Measurements from ENCODE around the gene ZNF200.
A peak's percentile ranks its signal among the peaks of the same experiment; 100 is the strongest.

ZNF200 gene

DNA sequence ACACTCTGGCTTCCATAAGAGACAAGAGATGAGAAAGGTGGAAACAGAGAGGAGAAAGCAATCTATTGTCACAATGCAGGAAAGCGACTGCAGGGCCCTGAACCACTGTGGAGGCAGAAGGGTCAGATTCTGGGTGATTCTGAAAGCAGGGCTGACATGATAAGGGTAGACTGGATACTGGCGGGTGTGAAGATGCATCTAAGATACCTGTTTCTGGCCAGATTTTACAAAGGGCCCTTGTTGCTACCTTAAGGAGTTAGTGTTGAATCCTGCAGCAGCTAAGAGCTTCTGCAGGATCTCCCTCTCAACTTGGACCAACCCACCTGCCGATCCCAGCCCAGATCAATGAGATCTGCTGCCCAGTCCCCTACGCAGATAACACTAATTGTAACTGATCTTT lies 27.6 kb upstream of the ZNF200 start:
- peak overlapping the region; percentile 78 for H3K4me2 ChIP-seq (ENCODE audit: insufficient read depth, low read length)

DNA sequence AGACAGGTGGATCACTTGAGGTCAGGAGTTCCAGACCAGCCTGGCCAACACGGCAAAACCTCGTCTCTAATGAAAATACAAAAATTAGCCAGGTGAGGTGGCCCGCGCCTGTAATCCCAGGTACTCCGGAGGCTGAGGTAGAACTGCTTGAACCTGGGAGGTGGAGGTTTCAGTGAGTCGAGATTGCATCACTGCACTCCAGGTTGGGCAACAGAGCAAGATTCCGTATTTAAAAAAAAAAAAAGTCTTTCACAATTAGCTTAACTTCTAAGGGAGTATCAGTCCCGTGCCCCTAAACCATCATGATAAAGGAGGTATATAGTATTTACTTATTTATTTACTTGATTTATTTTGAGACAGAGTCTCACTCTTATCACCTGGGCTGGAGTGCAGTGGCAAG lies 24.9 kb upstream of the ZNF200 start:
- no peaks in the 10 kb centered on the region for H3K27me3 ChIP-seq (ENCODE audit: insufficient read depth, low read length, poor library complexity)
- DNase-seq (no peak), ATAC-seq (ENCODE audit: insufficient read depth, low read depth) (no peak)
- no peaks in the 10 kb centered on the region for H3K9me3 ChIP-seq (ENCODE audit: insufficient read depth, low read length, severe bottlenecking)
- no peak overlapping the region for H3K9ac ChIP-seq (ENCODE audit: low read depth, low read length)
- peaks cover 13% of the 10 kb centered on the region for H3K4me1 ChIP-seq (ENCODE audit: insufficient read depth, low read length)
- H3K4me2 ChIP-seq (ENCODE audit: insufficient read depth, low read length), result no peak overlapping the region
- TF ChIP-seq EZH2 (IDR thresholded peaks at IDR 0.05; ENCODE audit: borderline replicate concordance, low read depth, low read length, severe bottlenecking), result no peak
- no peak overlapping the region for H3K4me3 ChIP-seq (ENCODE audit: low read depth in 1 of 2, low read length in 2 of 2)
- no peak overlapping the region for H2AFZ ChIP-seq (ENCODE audit: low read depth, low read length)
- H4K20me1 ChIP-seq (ENCODE audit: insufficient read depth, low read length), result no peaks in the 10 kb centered on the region
- H3K27ac ChIP-seq (ENCODE audit: low read length), result no peak overlapping the region
- H3K79me2 ChIP-seq (ENCODE audit: insufficient read depth, low read length), result peaks cover 5% of the 10 kb centered on the region
- no peaks in the 10 kb centered on the region for H3K36me3 ChIP-seq (ENCODE audit: insufficient read depth, low read length)

More for the DNA sequence above, 27.6 kb upstream of the ZNF200 start:
- Histone ChIP-seq H3K27ac (ENCODE audit: low read length) (peak overlapping the region; percentile 83; the same call in 1 of the 2 replicates), H3K4me1 (ENCODE audit: insufficient read depth, low read length) (peaks cover 32% of the 10 kb centered on the region), H3K4me3 (ENCODE audit: low read depth in 1 of 2, low read length in 2 of 2) (peak overlapping the region in 1 of 2 experiments; percentile 80; a peak in 2 of 4 replicates), H3K27me3 (ENCODE audit: insufficient read depth, low read length, poor library complexity) (no peaks in the 10 kb centered on the region), H3K9me3 (ENCODE audit: insufficient read depth, low read length, severe bottlenecking) (no peaks in the 10 kb centered on the region), H4K20me1 (ENCODE audit: insufficient read depth, low read length) (no peaks in the 10 kb centered on the region), H3K79me2 (ENCODE audit: insufficient read depth, low read length) (peaks cover 16% of the 10 kb centered on the region), H3K36me3 (ENCODE audit: insufficient read depth, low read length) (peaks cover 11% of the 10 kb centered on the region), H3K9ac (ENCODE audit: low read depth, low read length) (peak overlapping the region; percentile 90), H2AFZ (ENCODE audit: low read depth, low read length) (peak overlapping the region; percentile 73; the same call in 1 of the 2 replicates)
- TF ChIP-seq, protein P1, sequence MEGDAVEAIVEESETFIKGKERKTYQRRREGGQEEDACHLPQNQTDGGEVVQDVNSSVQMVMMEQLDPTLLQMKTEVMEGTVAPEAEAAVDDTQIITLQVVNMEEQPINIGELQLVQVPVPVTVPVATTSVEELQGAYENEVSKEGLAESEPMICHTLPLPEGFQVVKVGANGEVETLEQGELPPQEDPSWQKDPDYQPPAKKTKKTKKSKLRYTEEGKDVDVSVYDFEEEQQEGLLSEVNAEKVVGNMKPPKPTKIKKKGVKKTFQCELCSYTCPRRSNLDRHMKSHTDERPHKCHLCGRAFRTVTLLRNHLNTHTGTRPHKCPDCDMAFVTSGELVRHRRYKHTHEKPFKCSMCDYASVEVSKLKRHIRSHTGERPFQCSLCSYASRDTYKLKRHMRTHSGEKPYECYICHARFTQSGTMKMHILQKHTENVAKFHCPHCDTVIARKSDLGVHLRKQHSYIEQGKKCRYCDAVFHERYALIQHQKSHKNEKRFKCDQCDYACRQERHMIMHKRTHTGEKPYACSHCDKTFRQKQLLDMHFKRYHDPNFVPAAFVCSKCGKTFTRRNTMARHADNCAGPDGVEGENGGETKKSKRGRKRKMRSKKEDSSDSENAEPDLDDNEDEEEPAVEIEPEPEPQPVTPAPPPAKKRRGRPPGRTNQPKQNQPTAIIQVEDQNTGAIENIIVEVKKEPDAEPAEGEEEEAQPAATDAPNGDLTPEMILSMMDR (IDR thresholded peaks at IDR 0.05; ENCODE audit: borderline replicate concordance, extremely low read depth, low read length, poor library complexity, severe bottlenecking), result no peak
- TF ChIP-seq EZH2 (IDR thresholded peaks at IDR 0.05; ENCODE audit: borderline replicate concordance, low read depth, low read length, severe bottlenecking), result no peak
- ATAC-seq (ENCODE audit: insufficient read depth, low read depth) (no peak), DNase-seq (no peak)

DNA sequence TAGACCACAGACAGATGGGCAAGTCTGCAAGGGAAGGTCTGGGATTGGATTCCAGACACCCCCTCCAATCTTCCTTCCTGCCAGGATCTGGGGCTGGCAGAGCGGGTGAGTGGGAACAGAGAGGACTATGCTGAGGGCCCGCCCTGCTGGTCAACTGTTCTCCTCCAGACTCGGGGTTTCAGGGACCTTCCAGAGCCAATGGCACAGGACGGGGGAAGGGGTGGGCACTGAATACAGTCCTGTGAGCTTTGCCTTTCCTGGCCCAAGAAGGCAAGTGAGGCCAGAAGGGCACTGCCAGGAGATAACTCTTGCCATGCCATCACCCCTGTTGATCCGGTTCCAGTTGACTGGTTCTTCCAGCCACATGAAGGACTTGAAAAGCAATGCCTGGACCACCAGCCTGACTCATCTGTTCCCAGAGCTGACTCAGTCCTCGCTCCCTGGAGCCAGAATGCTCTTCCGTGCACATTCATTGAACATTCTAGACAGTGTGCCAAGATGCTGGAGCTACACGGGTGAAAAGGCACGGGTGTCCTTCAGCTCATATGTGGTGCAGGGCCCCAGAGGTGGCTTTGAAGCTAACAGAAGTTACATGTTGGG lies 22.0 kb upstream of the ZNF200 start:
- TF ChIP-seq, protein P1 (IDR thresholded peaks at IDR 0.05; ENCODE audit: borderline replicate concordance, extremely low read depth, low read length, poor library complexity, severe bottlenecking), result no peak
- TF ChIP-seq EZH2 (IDR thresholded peaks at IDR 0.05; ENCODE audit: borderline replicate concordance, low read depth, low read length, severe bottlenecking), result no peak
- no peak for DNase-seq
- no peak overlapping the region for H3K4me2 ChIP-seq (ENCODE audit: insufficient read depth, low read length)

DNA sequence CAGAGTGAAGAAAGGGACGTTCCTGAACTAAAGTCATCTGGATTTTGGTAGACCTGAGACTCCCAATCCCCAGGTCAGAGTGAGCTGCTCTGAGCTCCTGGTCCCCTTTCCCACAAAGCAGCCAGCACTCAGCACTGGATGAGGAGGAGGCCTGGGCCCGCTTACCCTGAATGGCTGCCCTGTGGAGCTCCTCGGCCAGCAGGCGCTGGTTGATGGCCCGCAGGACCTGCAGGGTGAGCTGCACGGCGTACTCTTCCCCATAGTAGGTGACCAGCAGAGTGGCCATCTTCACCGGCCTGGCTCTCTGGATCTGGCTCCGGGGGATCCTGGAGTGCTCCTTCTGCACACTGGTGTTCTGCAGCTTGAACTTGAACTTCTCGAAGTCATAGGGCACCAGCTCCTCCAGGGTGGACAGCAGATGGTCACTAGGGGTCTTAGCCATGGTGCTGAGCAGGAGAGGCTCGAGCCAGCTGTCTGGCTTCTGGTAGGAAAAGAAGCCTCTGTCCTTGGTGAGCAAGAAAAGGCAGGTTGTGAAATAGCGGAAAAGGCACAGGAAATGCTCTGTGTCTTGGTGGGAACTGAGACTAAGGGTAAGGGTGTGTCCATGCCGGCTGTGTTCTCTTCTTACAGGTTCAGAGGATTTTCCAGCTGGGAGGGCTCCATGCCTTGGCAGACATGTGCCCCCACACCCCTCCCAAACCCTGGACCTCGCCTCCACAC lies 21.3 kb upstream of the ZNF200 start, which contains the start of gene MEFV:
MEFV (minus strand) TSS at position 488 of the 720 bp plus-strand sequence; CDS start at position 442, 46 bp downstream.
- no peak within 1 kb of the TSS for H3K4me3 ChIP-seq (ENCODE audit: low read depth in 1 of 2, low read length in 2 of 2)
- no peak for ATAC-seq (ENCODE audit: insufficient read depth, low read depth)

More for the DNA sequence above, 22.0 kb upstream of the ZNF200 start:
- H4K20me1 ChIP-seq (ENCODE audit: insufficient read depth, low read length), result no peaks in the 10 kb centered on the region
- no peak overlapping the region for H3K9ac ChIP-seq (ENCODE audit: low read depth, low read length)
- no peaks in the 10 kb centered on the region for H3K79me2 ChIP-seq (ENCODE audit: insufficient read depth, low read length)
- H3K27ac ChIP-seq (ENCODE audit: low read length), result no peak overlapping the region
- no peak for ATAC-seq (ENCODE audit: insufficient read depth, low read depth)
- H3K27me3 ChIP-seq (ENCODE audit: insufficient read depth, low read length, poor library complexity), result no peaks in the 10 kb centered on the region
- H2AFZ ChIP-seq (ENCODE audit: low read depth, low read length), result no peak overlapping the region
- no peaks in the 10 kb centered on the region for H3K4me1 ChIP-seq (ENCODE audit: insufficient read depth, low read length)
- H3K9me3 ChIP-seq (ENCODE audit: insufficient read depth, low read length, severe bottlenecking), result no peaks in the 10 kb centered on the region
- H3K36me3 ChIP-seq (ENCODE audit: insufficient read depth, low read length), result no peaks in the 10 kb centered on the region
- H3K4me3 ChIP-seq (ENCODE audit: low read depth in 1 of 2, low read length in 2 of 2), result no peak overlapping the region

More for the DNA sequence above, 21.3 kb upstream of the ZNF200 start, which contains the start of gene MEFV:
- Histone ChIP-seq H3K27ac (ENCODE audit: low read length) (no peak within 1 kb of the TSS), H3K79me2 (ENCODE audit: insufficient read depth, low read length) (no peaks in the 10 kb centered on the region), H3K36me3 (ENCODE audit: insufficient read depth, low read length) (no peaks in the 10 kb centered on the region), H3K9ac (ENCODE audit: low read depth, low read length) (no peak within 1 kb of the TSS), H3K4me1 (ENCODE audit: insufficient read depth, low read length) (no peaks in the 10 kb centered on the region), H3K27me3 (ENCODE audit: insufficient read depth, low read length, poor library complexity) (no peaks in the 10 kb centered on the region), H2AFZ (ENCODE audit: low read depth, low read length) (no peak within 1 kb of the TSS), H3K9me3 (ENCODE audit: insufficient read depth, low read length, severe bottlenecking) (no peaks in the 10 kb centered on the region), H4K20me1 (ENCODE audit: insufficient read depth, low read length) (no peaks in the 10 kb centered on the region), H3K4me2 (ENCODE audit: insufficient read depth, low read length) (no peak within 1 kb of the TSS)
- TF ChIP-seq, protein P1 (IDR thresholded peaks at IDR 0.05; ENCODE audit: borderline replicate concordance, extremely low read depth, low read length, poor library complexity, severe bottlenecking), result no peak
- no peak for TF ChIP-seq EZH2 (IDR thresholded peaks at IDR 0.05; ENCODE audit: borderline replicate concordance, low read depth, low read length, severe bottlenecking)
- no peak for DNase-seq
